CD14-positive monocyte (primary cell): Measurements from ENCODE around the gene CCL19. TPM values are rescaled to one million over a fixed set of nuclear protein-coding genes. Genes with fewer than 3 reads are reported as not detected.

Experiments used
- DNase-seq, 3 donors: peaks; one replicate each; pipeline ENCODE4 v3.0.0-alpha.2; 2011 to 2022
- H2AFZ ChIP-seq: 2 replicates; pipeline ENCODE4 v1.6.0; 2012; ENCODE audit warnings: mild to moderate bottlenecking, low read depth, low read length, inconsistent platforms; ENCODE audit not compliant: insufficient read depth, poor library complexity, severe bottlenecking
- H3K27ac ChIP-seq, 2 donors: 1 replicate in 1 of 2; 2 replicates in 1 of 2; pipeline ENCODE4 v1.5.1; 2012 to 2013; ENCODE audit warnings: low read length in 2 of 2, control low read depth in 1 of 2, inconsistent platforms in 1 of 2, low read depth in 1 of 2, mild to moderate bottlenecking in 1 of 2
- H3K27me3 ChIP-seq, 2 donors: one replicate each; pipeline versions ENCODE4 v1.6.0 to v1.6.1; 2011 to 2013; ENCODE audit warnings: low read length in 2 of 2; ENCODE audit not compliant: control insufficient read depth in 2 of 2, insufficient read depth in 2 of 2
- H3K36me3 ChIP-seq, 2 donors: replicated peaks in 1 of 2; 1 replicate in 1 of 2; 2 replicates in 1 of 2; pipeline versions ENCODE4 v1.5.1 to v1.6.1; 2012 to 2013; ENCODE audit warnings: low read length in 2 of 2, control low read depth in 1 of 2, inconsistent platforms in 1 of 2, mild to moderate bottlenecking in 1 of 2; ENCODE audit not compliant: insufficient read depth in 2 of 2, control insufficient read depth in 1 of 2
- H3K4me1 ChIP-seq, 2 donors: 1 replicate in 1 of 2; 2 replicates in 1 of 2; pipeline versions ENCODE4 v1.5.1 to v1.6.1; 2012 to 2013; ENCODE audit warnings: low read length in 2 of 2, control low read depth in 1 of 2, inconsistent platforms in 1 of 2, mild to moderate bottlenecking in 1 of 2, moderate library complexity in 1 of 2; ENCODE audit not compliant: insufficient read depth in 2 of 2, control insufficient read depth in 1 of 2
- H3K4me2 ChIP-seq: replicated peaks from 2 replicates; pipeline ENCODE3; 2012; ENCODE audit warnings: low read length, moderate library complexity, mild to moderate bottlenecking; ENCODE audit not compliant: poor library complexity, severe bottlenecking; ENCODE audit errors: extremely low read depth
- H3K4me3 ChIP-seq, 3 experiments: fragments of 200-600 bp in 1 of 3; sonication (generic) in 1 of 3; replicated peaks in 1 of 3; 1 replicate in 2 of 3; 2 replicates in 1 of 3; pipeline ENCODE4 v1.5.1; 2011 to 2013; ENCODE audit warnings: low read length in 3 of 3, mild to moderate bottlenecking in 3 of 3, control low read depth in 2 of 3, low read depth in 2 of 3, inconsistent platforms in 1 of 3, moderate library complexity in 1 of 3
- H3K79me2 ChIP-seq: 2 replicates; pipeline ENCODE4 v1.6.0; 2012; ENCODE audit warnings: mild to moderate bottlenecking, control low read depth, inconsistent platforms, low read length, moderate library complexity; ENCODE audit not compliant: insufficient read depth
- H3K9ac ChIP-seq: 2 replicates; pipeline ENCODE4 v1.6.0; 2017; ENCODE audit warnings: low read length, mild to moderate bottlenecking; ENCODE audit not compliant: insufficient read depth, poor library complexity, severe bottlenecking
- H3K9me3 ChIP-seq, 2 donors: replicated peaks in 1 of 2; 1 replicate in 1 of 2; 2 replicates in 1 of 2; pipeline versions ENCODE4 v1.5.1 to v1.6.1; 2012 to 2013; ENCODE audit warnings: low read length in 2 of 2, control low read depth in 1 of 2; ENCODE audit not compliant: control insufficient read depth in 1 of 2, insufficient read depth in 1 of 2
- H4K20me1 ChIP-seq: 2 replicates; pipeline ENCODE4 v1.6.0; 2012; ENCODE audit warnings: mild to moderate bottlenecking, low read length, control low read depth, moderate library complexity; ENCODE audit not compliant: insufficient read depth
- H3K27ac Mint-ChIP-seq, 7 donors: one replicate each; pipeline ENCODE4 v1.8.0; 2020; ENCODE audit warnings: mild to moderate bottlenecking in 7 of 7, mixed read lengths in 7 of 7, moderate library complexity in 6 of 7, inconsistent platforms in 2 of 7
- H3K27me3 Mint-ChIP-seq, 3 donors: one replicate each; pipeline ENCODE4 v1.8.0; 2021 to 2022; ENCODE audit warnings: low read depth in 3 of 3, mild to moderate bottlenecking in 3 of 3, mixed read lengths in 3 of 3, moderate library complexity in 3 of 3, inconsistent platforms in 1 of 3
- H3K36me3 Mint-ChIP-seq, 2 donors: one replicate each; pipeline ENCODE4 v1.8.0; 2020; ENCODE audit warnings: mixed read lengths in 2 of 2, inconsistent platforms in 1 of 2, mild to moderate bottlenecking in 1 of 2
- H3K4me1 Mint-ChIP-seq: one replicate; pipeline ENCODE4 v1.8.0; 2020; ENCODE audit warnings: mild to moderate bottlenecking, mixed read lengths
- H3K4me3 Mint-ChIP-seq, 2 donors: one replicate each; pipeline ENCODE4 v1.8.0; 2020; ENCODE audit warnings: mild to moderate bottlenecking in 2 of 2, mixed read lengths in 2 of 2, moderate library complexity in 1 of 2
- H3K9me3 Mint-ChIP-seq, 7 donors: one replicate each; pipeline ENCODE4 v1.8.0; 2020 to 2022; ENCODE audit warnings: mixed read lengths in 7 of 7, mild to moderate bottlenecking in 6 of 7, moderate library complexity in 6 of 7, inconsistent platforms in 2 of 7
- WGBS: methylation state at CpG from one replicate; pipeline ENCODE4 v1.1.5; 2013; ENCODE audit warnings: missing lambda C conversion rate; ENCODE audit not compliant: insufficient coverage; 5-methylcytosine and 5-hydroxymethylcytosine counted together
- intact Hi-C, 2 donors: fragments of 100-400 bp; cut with micrococcal nuclease; formaldehyde crosslinking; loops; one replicate each; pipeline versions ENCODE4 v1.15.0 to v1.15.1; 2023
- polyA plus RNA-seq, 3 donors: library from polyadenylated mRNA; depleted of rRNA in 1 of 3; unstranded in 2 of 3; stranded (reverse) in 1 of 3; fragments of 300-500 nt in 2 of 3; fragments of >200 nt in 1 of 3; fragmentation: Illumina TruSeq in 2 of 3; gene quantifications; 1 replicate in 2 of 3; 2 replicates in 1 of 3; pipeline ENCODE4 v1.2.3, GENCODE V29; 2012 to 2021
- TF ChIP-seq, protein P1 (sequence below): fragments of 200-600 bp; IDR thresholded peaks from one replicate; pipeline ENCODE4 v1.8.0; 2022; ENCODE audit warnings: antibody characterized with exemption, mild to moderate bottlenecking

The CCL19 gene
- polyA plus RNA-seq, 3 donors = 0.21 TPM; not detected in 2

DNA sequence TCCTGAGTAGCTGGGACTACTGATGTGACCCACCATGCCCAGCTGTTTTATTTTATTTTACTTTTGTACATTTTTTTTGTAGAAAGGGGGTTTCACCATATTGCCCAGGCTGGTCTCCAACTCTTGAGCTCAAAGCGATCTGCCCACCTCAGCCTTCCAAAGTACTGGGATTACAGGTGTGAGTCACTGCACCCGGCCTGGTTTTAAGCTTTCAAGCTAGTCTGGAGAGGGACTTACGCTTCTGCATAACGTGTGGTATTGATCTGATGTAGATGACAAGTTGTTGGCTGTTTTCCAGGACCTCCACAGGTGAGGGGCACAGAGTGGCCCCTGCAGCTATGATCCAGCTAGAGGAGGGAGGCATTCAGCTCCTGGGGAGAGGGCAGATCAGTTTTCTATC lies 25.6 kb upstream of the CCL19 start:
- Histone ChIP-seq H3K4me3 (no peak overlapping the region), H3K4me1 (no peaks in the 10 kb centered on the region), H3K27me3 (peaks cover 2 to 6% of the 10 kb centered on the region in 2 donors), H3K9me3 (no peaks in the 10 kb centered on the region), H3K27ac (no peak overlapping the region), H3K4me2 (no peak overlapping the region), H2AFZ (no peak overlapping the region), H3K79me2 (no peaks in the 10 kb centered on the region), H3K36me3 (no peaks in the 10 kb centered on the region), H4K20me1 (no peaks in the 10 kb centered on the region), H3K9ac (no peak overlapping the region)
- no peak for DNase-seq
- Mint-ChIP-seq H3K4me1 (no peaks in the 10 kb centered on the region), H3K27ac (no peak overlapping the region), H3K9me3 (no peaks in the 10 kb centered on the region), H3K4me3 (no peak overlapping the region), H3K36me3 (no peaks in the 10 kb centered on the region), H3K27me3 (peaks cover 10 to 24% (median 23%) of the 10 kb centered on the region in 3 donors)
- intact Hi-C loops = no loop called here
- TF ChIP-seq, protein P1, sequence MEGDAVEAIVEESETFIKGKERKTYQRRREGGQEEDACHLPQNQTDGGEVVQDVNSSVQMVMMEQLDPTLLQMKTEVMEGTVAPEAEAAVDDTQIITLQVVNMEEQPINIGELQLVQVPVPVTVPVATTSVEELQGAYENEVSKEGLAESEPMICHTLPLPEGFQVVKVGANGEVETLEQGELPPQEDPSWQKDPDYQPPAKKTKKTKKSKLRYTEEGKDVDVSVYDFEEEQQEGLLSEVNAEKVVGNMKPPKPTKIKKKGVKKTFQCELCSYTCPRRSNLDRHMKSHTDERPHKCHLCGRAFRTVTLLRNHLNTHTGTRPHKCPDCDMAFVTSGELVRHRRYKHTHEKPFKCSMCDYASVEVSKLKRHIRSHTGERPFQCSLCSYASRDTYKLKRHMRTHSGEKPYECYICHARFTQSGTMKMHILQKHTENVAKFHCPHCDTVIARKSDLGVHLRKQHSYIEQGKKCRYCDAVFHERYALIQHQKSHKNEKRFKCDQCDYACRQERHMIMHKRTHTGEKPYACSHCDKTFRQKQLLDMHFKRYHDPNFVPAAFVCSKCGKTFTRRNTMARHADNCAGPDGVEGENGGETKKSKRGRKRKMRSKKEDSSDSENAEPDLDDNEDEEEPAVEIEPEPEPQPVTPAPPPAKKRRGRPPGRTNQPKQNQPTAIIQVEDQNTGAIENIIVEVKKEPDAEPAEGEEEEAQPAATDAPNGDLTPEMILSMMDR = no peak
- WGBS = 77% methylated on average over 4 of the region's 4 CpGs

DNA sequence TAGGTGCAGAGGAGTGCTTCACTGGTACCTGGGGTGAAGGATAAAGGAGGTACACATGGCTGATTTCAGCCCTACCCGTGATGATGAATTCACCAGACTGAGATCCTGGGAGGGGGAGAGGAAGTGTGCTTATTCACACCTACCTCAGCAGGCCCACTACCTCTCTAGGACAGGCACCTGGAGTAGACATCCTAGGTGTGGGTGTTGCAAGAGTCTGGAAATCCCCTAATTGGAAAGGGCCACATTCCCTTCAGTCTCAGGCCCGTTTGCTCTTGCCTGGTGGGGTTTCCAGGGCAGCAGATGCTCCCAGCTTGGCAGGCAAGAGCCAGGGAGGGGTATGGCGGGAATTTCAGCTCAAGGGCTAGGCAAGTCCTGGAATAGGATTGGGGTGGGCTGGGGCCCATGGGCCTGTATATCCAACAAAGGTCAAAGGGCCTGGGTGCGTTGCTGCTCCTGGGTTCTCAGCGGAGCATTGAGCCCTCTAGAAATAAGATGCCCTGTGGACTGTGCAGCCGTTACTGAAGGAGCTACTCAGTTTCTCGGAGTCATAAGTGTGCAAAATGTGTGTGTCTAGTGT lies 24.7 kb upstream of the CCL19 start:
- H3K9ac ChIP-seq = no peak overlapping the region

More for the DNA sequence above, 24.7 kb upstream of the CCL19 start:
- intact Hi-C loops = no loop called here
- Histone ChIP-seq H3K4me2 (no peak overlapping the region), H3K27ac (no peak overlapping the region), H2AFZ (no peak overlapping the region), H3K36me3 (no peaks in the 10 kb centered on the region), H3K9me3 (no peaks in the 10 kb centered on the region), H4K20me1 (no peaks in the 10 kb centered on the region), H3K4me1 (no peaks in the 10 kb centered on the region), H3K79me2 (no peaks in the 10 kb centered on the region), H3K27me3 (peaks cover 2 to 6% of the 10 kb centered on the region in 2 donors), H3K4me3 (no peak overlapping the region)
- 93% methylated on average over 6 of the region's 7 CpGs for WGBS
- Mint-ChIP-seq H3K4me1 (no peaks in the 10 kb centered on the region), H3K4me3 (no peak overlapping the region), H3K27me3 (peaks cover 10 to 24% (median 20%) of the 10 kb centered on the region in 3 donors), H3K36me3 (no peaks in the 10 kb centered on the region), H3K27ac (no peak overlapping the region), H3K9me3 (no peaks in the 10 kb centered on the region)
- DNase-seq = no peak
- TF ChIP-seq, protein P1 = no peak
